NK-92 (cell line): ENCODE data around the gene LCN9.

Source experiments
- DNase-seq: peaks from one replicate; lab custom pipeline; 2025; ENCODE audit not compliant: unreplicated experiment; lab: John Stamatoyannopoulos, UW

LCN9 gene

DNA sequence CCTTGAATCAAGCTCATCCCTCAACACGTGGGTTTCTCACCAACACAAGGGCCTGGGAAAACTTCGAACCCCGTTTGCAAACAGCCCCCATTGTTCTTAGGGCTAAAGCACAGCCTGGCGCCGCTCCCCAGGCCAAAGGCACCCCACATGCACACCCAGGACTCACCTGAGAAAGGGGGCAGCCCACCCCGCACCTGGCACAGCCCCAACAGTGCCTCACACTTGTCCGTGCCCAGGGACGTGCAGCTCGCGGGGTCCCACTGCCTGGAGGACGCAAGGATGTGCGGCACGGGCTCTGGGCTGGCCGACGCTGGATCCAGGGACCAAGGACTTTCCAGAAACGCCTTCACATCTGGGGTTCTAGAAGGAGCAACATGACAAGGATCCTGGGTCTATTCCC, 33.3 kb downstream of the LCN9 start:
- DNase-seq = no peak

- no peak for DNase-seq
Measured at GRCh38 chr9:135697226-135697625, 34.1 kb downstream of the LCN9 start.

GRCh38 chr9:135698236-135698635, 35.1 kb downstream of the LCN9 start:
- no peak for DNase-seq

- DNase-seq = no peak
Measured at GRCh38 chr9:135698767-135699166, 35.7 kb downstream of the LCN9 start.

DNA sequence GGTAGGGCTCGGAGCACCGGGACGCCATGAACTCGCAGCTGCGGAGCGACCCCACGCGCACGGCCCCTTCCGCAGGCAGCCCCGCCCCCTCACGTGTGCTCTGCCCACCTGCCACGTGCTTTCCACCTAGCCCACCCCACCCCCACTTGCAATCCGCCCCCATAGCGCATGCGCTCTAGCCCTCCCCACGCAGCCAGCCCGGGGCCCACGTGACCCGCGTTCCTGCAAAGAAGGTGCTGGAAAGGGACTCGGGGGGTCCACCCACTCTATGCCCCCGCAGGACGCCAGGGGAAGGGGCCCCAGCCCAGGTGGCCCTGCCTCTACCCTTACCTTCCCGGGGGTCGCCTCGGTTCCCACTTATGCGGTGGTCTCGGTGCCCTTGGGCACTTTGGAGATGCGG, 36.3 kb downstream of the LCN9 start, which contains the start of gene SOHLH1:
TSS of gene SOHLH1 (minus strand) at position 42 of the 400 bp plus-strand sequence. CDS start at position 28, 14 bp downstream.
- DNase-seq = no peak

DNA sequence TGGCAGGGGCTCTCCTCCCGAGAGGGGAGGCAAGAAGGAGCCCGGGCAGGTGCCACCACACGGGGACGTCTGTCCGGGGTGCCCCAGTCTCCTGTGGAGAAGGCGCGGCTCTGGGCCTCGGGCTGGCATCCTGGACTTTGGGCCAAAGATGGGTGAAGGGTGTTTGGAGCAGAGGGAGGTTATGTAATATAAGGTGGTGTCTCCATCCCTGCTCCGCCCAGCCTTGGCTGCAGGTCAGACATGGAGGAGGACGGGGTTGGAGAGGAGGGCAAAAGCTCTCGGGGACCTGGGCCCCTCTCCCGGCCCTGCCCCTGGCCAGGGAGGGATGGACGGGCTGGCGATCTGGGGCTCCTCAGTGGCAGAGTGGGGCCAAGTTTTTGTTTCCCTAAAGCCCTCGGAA, 37.4 kb downstream of the LCN9 start:
- DNase-seq = no peak

DNA sequence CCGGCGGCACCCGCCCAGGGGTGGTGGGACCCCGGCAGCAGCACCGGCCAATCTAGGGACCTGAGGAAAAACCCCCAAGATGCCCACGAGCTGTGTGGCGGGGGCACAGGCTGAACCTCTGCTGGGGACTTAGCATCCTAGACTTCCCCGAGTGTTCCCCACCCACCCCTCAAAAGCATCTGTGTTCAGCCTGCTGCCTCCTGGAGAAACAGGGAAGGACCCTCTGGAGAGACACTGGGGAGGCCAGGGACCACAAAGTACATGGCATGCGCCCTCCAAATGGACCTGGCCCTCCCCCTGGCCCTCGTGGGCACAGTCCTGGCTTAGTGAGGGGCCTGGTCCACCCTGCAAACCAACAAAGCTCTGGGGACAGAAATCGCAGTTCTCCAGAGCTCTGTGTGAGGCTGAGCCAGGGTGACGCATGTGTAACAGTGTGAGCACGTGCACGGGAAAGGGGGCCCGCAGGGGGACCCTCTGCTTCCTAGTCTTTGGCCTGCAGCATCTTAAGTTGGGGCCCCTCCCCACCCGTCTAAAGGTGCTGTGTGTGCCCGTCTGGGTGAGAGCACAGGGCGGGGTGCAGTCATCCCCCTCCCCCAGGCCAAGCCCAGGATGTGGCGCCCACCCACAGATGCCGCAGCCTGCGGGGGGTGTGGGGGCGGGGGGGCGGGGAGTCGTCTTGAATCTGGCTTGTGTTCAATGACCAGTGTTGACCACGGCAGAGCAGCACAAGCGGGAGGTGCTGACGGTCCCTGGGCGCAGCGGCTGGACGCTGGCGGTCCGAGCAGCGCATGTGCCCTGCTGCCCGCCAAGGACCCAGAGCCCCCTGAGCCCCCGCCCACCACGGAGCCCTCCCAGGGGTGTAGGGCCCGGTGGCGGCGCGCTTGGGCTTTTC, 38.2 kb downstream of the LCN9 start:
- no peak for DNase-seq

DNA sequence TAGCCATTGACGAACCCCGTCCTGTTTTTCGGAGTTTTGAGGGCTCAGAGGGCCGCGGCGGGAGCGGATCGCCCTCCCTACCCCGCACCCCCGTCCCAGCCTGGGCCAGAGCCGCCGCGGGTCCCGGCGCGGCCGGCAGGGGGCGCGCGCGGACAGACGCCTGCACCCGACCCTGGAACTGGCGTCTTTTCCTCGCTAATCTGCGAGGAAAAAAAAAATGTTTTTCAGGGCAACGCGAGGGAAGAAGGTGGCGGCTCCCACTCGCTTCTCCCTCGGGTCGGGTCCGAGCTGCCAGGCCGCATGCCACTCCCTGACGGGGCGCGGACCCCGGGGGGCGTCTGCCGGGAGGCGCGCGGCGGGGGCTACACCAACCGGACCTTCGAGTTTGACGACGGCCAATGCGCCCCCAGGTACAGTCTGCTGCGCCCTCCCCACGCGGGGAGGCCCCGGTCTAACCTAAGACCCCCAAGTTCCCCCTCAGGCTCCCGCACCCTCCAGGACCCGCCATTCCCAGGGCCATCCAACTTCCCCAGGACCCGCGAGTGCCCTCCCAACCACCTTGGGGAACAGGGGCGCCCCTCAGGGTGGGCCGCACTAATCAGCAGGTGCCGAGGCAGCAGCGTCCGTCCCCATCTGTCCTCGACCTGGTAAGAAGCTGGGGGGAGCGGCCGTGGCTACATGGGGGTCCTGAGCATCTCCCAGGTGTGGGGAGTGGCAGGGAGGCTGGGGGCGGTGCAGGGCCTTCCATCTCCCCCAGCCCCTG, 39.0 kb downstream of the LCN9 start, which contains the start of gene KCNT1:
TSS of gene KCNT1 (plus strand) at position 227 of the 763 bp plus-strand sequence. CDS start at position 301, 74 bp downstream.
- DNase-seq = no peak

- DNase-seq = no peak
Measured at GRCh38 chr9:135703726-135704125, 40.6 kb downstream of the LCN9 start.

GRCh38 chr9:135704483-135704882, 41.4 kb downstream of the LCN9 start:
- no peak for DNase-seq

DNA sequence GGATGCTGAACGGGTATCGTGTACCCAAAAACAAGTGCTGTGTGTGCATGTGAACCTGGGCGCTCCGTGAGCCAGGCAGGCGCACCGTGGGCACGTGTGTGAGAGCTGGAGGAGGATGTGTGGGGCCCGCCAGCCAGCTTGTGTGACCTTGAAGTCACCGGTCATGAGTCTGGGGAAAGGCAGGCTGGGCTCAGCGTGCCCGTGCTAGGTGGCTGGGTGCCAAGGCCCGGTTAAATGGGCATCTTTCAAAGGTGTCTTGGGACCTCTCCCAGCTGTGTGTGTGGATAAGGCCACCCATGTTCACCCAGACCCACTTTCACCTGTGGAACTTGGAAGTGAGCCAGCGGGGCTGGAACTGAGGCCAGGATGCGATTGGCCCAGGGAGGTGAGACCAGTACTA, 42.3 kb downstream of the LCN9 start:
- no peak for DNase-seq

- DNase-seq = no peak
Measured at GRCh38 chr9:135706288-135706687, 43.2 kb downstream of the LCN9 start.

GRCh38 chr9:135707252-135708138, 44.4 kb downstream of the LCN9 start:
- no peak for DNase-seq

GRCh38 chr9:135708164-135708563, 45.1 kb downstream of the LCN9 start:
- no peak for DNase-seq

- DNase-seq = no peak
Measured at GRCh38 chr9:135711391-135711790, 48.3 kb downstream of the LCN9 start.

DNA sequence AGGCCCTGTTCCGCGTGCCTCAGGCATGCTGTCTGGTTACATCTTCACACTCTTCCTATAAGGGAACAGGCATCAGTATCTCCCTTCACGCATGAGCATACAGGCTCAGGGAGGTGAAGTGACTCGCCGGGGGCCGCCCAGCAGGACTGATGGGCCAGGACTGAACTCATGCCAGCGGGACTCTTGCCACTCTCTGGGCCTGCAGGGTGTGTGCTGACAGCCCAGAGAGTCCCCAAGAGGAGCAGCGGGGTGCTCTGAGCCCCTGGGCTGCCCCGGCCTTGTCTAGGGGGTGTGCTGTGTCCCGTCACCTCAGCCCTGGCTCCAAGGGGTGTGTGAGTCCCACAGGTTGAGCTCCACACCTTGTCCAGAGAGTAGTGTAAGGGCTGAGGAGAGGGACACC, 48.8 kb downstream of the LCN9 start:
- DNase-seq = no peak

DNA sequence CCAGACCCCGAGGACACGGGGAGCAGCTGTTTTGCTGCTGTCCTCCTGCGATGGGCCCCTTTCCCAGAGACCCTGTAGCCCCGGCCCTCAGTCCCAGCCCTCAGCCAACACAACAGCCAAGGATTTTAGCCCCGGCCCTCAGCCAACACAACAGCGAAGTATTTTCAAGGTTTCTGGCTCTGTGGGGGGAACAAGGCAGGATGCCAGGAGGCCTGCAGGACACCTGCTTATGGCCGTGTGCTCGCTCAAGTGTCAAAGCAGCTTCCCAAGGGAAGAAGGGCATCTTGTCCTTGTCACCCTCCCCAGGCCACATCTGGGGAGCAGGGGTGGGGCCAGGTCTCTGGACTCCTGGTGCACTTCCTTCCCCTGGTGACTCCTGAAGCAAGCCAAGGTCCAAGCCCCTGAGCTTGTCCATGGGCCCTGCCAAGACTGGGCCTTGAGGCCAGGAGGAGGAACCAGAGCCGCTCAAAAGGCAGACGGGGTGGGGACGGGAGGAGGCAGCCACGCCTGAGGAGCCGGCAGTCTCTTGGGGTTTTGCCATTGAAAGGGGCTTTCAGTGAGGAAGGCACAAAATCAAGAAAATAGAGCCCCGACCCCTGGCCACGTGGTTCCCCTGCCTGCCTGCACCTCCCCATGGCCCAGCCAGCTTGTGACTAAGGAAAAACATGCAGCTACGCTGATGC, 49.6 kb downstream of the LCN9 start:
- DNase-seq = no peak

- DNase-seq = no peak
Measured at GRCh38 chr9:135714242-135715055, 51.3 kb downstream of the LCN9 start.

- no peak for DNase-seq
Measured at GRCh38 chr9:135715056-135715595, 52.0 kb downstream of the LCN9 start.
